Upper lobe of right lung (tissue), 1 donor: Measurements from ENCODE around the gene FOXO6. TPM values are rescaled to one million over a fixed set of nuclear protein-coding genes. Genes with fewer than 3 reads are reported as not detected.
A peak's percentile ranks its signal among the peaks of the same experiment; 100 is the strongest.

Source experiments
- ATAC-seq: fragments of 200-7000 bp; cut with Tn5 transposase; one replicate; pipeline ENCODE4 v1.9.1; 2020; ENCODE audit warnings: mild to moderate bottlenecking, moderate library complexity
- DNase-seq: peaks from one replicate; pipeline ENCODE4 v3.0.0-alpha.2; 2020
- H3K27ac ChIP-seq: fragments of 200-600 bp; one replicate; pipeline ENCODE4 v1.8.0; 2022
- H3K27me3 ChIP-seq: fragments of 200-600 bp; one replicate; pipeline ENCODE4 v1.8.0; 2022; ENCODE audit warnings: mild to moderate bottlenecking
- H3K36me3 ChIP-seq: fragments of 200-600 bp; one replicate; pipeline ENCODE4 v1.8.0; 2022
- H3K4me1 ChIP-seq: fragments of 200-600 bp; one replicate; pipeline ENCODE4 v1.8.0; 2022
- H3K4me3 ChIP-seq: fragments of 200-600 bp; one replicate; pipeline ENCODE4 v1.8.0; 2022; ENCODE audit warnings: mild to moderate bottlenecking
- H3K9me3 ChIP-seq: fragments of 200-600 bp; one replicate; pipeline ENCODE4 v1.8.0; 2022
- CTCF ChIP-seq: fragments of 200-600 bp; IDR thresholded peaks from one replicate; pipeline ENCODE4 v1.8.0; 2022; ENCODE audit warnings: antibody characterized with exemption
- intact Hi-C: fragments of 100-400 bp; cut with DNase I; formaldehyde crosslinking; loops from one replicate; pipeline ENCODE4 v1.11.0; 2022
- total RNA-seq: library from RNA; stranded (reverse); fragmentation: NEBNext Ultra II Directional; extraction: Animal tissue kit (Norgen Biotek cat#: 25700); gene quantifications from one replicate; pipeline ENCODE4 v1.2.1, GENCODE V29; 2021
- donor health status: DM: no; HTN: yes; CAD: no; lungs with severe emphysema.

FOXO6 gene
- total RNA-seq, 1 donor from 2014 or later, result 0.43 TPM

DNA sequence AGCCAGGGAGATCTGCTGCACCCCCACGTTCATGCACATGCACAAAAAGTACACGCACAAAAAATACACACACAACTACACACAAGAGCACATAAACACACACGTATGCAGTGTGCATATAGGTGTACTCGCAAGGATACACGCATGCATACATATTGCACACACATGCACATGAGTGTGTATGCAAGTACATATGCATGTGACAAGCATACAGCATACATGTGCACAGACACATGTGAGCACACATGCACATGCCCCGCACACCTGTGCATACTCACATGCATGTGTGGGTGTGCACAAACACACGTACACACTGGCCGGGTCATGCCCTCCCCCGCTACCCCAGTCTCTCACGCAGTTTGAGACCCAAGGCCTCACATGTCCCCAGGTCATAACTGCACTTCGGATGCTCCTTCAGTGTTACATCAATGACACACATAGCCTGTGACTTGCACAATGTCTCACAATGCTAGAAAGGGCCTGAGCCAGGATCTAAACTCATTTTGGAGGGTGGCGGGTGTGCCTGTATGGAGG is 52.6 kb downstream of the FOXO6 start:
- Histone ChIP-seq H3K4me1 (peaks cover 6% of the 10 kb centered on the region), H3K27me3 (peaks cover 10% of the 10 kb centered on the region), H3K27ac (no peak overlapping the region), H3K4me3 (no peak overlapping the region), H3K36me3 (no peaks in the 10 kb centered on the region), H3K9me3 (no peaks in the 10 kb centered on the region)
- ATAC-seq, result no peak
- DNase-seq, result no peak
- TF ChIP-seq CTCF, result no peak
- intact Hi-C loops, result loop anchor here (10.0 kb wide), 1 partner anchor 89 kb away; no protein-coding TSS in a partner anchor

- Histone ChIP-seq H3K27ac (no peak overlapping the region), H3K9me3 (no peaks in the 10 kb centered on the region), H3K4me3 (no peak overlapping the region), H3K27me3 (peaks cover 9% of the 10 kb centered on the region), H3K4me1 (peaks cover 11% of the 10 kb centered on the region), H3K36me3 (no peaks in the 10 kb centered on the region)
- DNase-seq (no peak), ATAC-seq (no peak)
- no peak for TF ChIP-seq CTCF
- intact Hi-C loops, result loop anchor here (10.0 kb wide), 1 partner anchor 89 kb away; no protein-coding TSS in a partner anchor
These were observed 53.1 kb downstream of the FOXO6 start for GRCh38 chr1:41414296-41414695.

DNA sequence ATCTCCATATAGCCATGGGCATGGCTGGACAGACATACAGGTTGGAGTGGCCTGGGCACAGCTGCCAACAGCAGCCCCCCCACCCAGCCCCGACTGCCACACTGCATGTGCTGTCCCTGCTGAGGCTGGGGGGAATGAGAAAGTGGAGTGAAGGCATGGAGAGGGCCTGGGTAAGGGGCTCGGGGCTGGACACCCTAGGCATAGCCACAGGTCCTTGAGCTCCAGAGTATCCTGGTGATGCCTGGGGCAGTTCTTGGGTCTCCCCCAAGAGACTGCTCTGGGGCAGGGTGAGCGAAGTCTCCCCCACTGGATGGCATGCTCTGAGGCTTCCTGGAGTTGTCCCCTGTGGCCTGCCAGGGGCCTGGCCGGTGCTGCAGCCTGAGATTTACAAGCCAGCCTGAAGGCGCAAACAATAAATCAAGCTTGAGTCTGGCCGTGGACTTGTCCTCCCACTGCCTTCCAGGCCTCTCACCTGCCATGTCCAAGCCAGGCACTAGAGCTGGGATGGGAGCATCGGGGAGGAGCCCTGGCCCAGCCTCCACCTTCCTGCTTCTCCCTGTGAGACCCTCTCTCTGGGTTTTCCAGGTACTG is 53.6 kb downstream of the FOXO6 start:
- ATAC-seq (no peak), DNase-seq (no peak)
- intact Hi-C loops, result loop anchor here (5.0 to 10.0 kb wide), 2 partner anchors 90 to 138 kb away; no protein-coding TSS in a partner anchor
- peaks cover 11% of the 10 kb centered on the region for H3K4me1 ChIP-seq
- H3K4me3 ChIP-seq, result no peak overlapping the region
- H3K36me3 ChIP-seq, result no peaks in the 10 kb centered on the region
- H3K27ac ChIP-seq, result no peak overlapping the region
- TF ChIP-seq CTCF, result no peak
- peaks cover 9% of the 10 kb centered on the region for H3K27me3 ChIP-seq
- H3K9me3 ChIP-seq, result no peaks in the 10 kb centered on the region

GRCh38 chr1:41416081-41416480 is 54.8 kb downstream of the FOXO6 start:
- Histone ChIP-seq H3K4me3 (no peak overlapping the region), H3K4me1 (peaks cover 11% of the 10 kb centered on the region), H3K27ac (no peak overlapping the region), H3K36me3 (no peaks in the 10 kb centered on the region), H3K9me3 (no peaks in the 10 kb centered on the region), H3K27me3 (peaks cover 2% of the 10 kb centered on the region)
- ATAC-seq (no peak), DNase-seq (no peak)
- intact Hi-C loops, result loop anchor here (5.0 to 10.0 kb wide), 2 partner anchors 91 to 139 kb away; no protein-coding TSS in a partner anchor
- TF ChIP-seq CTCF, result no peak

GRCh38 chr1:41416552-41417334 is 55.5 kb downstream of the FOXO6 start:
- peaks cover 11% of the 10 kb centered on the region for H3K4me1 ChIP-seq
- peak; percentile 94 for TF ChIP-seq CTCF
- peak; percentile 83 for ATAC-seq
- intact Hi-C loops, result loop anchor here (5.0 to 10.0 kb wide), 2 partner anchors 92 to 139 kb away; no protein-coding TSS in a partner anchor
- no peaks in the 10 kb centered on the region for H3K9me3 ChIP-seq
- DNase-seq, result peak; percentile 80
- H3K27me3 ChIP-seq, result no peaks in the 10 kb centered on the region
- H3K4me3 ChIP-seq, result no peak overlapping the region
- H3K27ac ChIP-seq, result no peak overlapping the region
- H3K36me3 ChIP-seq, result no peaks in the 10 kb centered on the region
